GM10266 (cell line): ENCODE data around the gene LACTB.

Experiments used
- DNase-seq: peaks from one replicate; pipeline ENCODE4 v3.0.0; 2012; ENCODE audit errors: extremely low spot score
- CTCF ChIP-seq: IDR thresholded peaks from 2 replicates; pipeline ENCODE4 v1.5.1; 2012; ENCODE audit warnings: mild to moderate bottlenecking, low read depth; ENCODE audit not compliant: control insufficient read depth, insufficient read depth; ENCODE audit errors: missing control alignments

The LACTB gene

DNA sequence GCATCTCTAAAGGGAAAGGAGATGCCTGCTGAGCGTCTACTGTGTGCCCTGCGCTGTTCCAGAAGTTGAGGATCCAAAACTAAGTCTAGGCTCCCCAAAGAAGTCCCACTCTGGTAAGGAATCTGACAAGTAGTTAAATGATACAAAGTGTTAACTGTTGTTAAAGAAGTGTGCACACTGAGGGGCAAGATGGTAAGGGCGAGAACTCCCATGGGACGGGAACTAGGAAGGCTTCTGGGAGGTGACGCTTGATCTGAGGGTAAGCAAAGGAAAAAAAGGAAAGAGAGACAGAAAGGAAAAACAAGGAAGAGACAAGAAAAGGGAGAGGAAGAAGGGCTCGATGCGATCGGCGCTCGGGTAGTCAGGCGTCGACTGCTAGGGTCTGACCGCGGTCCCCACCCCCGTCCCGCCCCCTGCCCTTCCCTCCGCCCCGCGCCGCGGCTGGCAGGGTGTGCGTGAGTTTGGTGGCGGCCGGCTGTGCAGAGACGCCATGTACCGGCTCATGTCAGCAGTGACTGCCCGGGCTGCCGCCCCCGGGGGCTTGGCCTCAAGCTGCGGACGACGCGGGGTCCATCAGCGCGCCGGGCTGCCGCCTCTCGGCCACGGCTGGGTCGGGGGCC lies at the start of gene LACTB:
TSS of gene LACTB (plus strand) at position 480 of the 620 bp plus-strand sequence. CDS start at position 491, 11 bp downstream.
- peak; percentile 88 for DNase-seq
- no peak for TF ChIP-seq CTCF

DNA sequence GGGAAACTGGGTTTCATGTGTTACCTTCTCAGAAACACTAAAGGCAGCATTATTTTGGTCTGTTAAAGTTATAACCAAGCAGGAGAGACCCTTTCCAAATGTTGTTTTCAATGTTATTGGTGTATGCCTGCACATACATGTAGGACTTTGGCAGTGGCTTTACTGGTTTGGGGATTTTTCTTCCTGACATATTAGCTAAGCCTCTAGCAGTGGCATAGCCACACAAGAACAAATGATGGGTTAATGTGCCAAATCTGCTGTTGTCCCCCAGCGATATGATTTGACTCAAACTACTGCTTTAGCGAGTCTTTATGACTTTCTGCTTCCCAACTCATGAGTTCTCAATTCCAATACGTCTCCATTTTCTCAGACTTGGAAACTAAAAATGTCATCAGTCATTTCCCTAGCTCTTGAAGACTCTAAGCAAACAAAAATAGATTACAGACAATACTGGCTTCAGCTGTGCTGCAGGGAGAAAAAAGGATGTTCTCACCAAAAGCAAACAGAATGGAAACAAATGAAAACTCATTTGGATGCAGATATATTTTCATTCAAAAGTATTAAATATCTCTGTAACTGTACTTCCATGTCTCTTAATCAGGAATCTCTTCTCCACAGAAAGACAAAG lies 49.5 kb upstream of the LACTB start:
- no peak for DNase-seq
- TF ChIP-seq CTCF: no peak

- DNase-seq: no peak
- no peak for TF ChIP-seq CTCF
These were observed 48.8 kb upstream of the LACTB start for GRCh38 chr15:63072809-63073277.

DNA sequence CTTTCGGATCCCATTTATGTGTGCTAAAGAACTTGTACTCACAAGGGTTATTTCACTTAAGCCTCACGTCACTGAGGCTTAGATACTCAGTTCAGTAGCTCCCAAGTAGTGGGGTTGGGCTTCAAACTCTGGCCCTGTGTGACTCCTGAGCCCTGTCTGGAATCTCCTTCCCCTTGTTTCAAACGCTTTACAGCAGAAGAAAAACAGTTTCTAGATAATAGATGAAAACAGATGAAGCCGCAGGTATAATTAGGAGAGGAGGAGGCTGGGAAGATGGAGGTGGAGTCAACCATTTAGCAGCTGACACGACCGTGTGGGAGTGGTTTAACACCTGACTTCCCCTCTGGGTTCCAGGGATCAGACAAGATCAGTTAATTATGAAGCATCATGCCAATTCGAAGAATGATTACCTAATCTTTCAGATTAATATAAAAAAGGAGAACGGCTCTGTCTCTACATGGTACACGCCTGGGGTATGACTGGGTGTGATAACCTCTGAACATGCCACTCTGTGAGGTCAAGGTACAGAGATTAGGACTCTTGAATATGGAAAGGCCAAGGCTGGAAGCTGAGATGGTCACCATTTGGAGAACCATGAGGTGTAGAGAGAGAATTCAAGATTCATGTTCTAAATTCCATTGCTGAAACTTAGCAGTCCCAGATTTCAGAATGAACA lies 48.0 kb upstream of the LACTB start:
- no peak for DNase-seq
- no peak for TF ChIP-seq CTCF

GRCh38 chr15:63075015-63075983 lies 46.4 kb upstream of the LACTB start:
- DNase-seq: no peak
- no peak for TF ChIP-seq CTCF

- DNase-seq: no peak
- no peak for TF ChIP-seq CTCF
These were observed 45.5 kb upstream of the LACTB start for GRCh38 chr15:63075984-63076713.
